ENCODE data around the gene TBC1D22A.
A peak's percentile ranks its signal among the peaks of the same experiment; 100 is the strongest.
"Not testable (repeated sequence)": the region's sequence is repeated elsewhere in the genome, so short reads cannot be mapped to it uniquely, and the experiment has no call there.

Gene TBC1D22A

DNA sequence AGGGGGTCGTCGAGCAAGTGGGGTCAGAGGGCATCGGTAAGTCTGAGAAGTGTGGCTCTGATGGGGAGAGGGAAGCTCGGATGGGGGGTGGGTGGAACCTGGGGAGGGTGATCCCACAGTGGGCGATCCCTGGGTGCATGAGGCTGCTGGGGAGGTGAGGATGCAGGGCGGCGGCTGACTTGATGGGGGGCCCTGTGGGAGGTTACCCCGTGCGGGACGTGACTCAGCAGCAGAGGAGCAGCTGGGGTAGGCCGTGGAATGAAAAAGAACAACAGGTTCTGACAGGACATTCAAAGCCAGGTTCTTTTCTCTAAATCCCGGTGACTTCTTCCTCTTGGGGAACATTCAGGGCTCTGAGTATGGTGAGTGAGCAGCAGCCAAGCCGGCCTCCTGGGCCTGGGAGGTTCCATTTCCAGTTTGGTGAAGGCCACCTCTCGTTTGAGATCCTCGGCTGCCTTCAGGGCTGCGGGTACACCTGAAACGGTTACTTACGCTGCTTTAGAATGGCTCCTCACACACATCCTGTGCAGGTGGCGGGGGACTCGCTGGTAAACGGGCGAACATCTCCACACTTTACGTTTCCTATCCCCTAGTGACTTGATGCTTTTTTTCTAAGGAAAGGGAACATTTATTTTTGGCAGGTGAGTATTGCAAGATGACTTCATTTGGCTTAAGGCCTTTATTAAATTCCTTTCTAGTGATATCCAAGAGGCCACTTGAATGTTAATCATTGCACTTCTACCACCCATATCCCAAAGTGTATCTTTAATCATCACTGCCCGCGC, 278.2 kb downstream of the TBC1D22A start:
- no peak for DNase-seq

DNA sequence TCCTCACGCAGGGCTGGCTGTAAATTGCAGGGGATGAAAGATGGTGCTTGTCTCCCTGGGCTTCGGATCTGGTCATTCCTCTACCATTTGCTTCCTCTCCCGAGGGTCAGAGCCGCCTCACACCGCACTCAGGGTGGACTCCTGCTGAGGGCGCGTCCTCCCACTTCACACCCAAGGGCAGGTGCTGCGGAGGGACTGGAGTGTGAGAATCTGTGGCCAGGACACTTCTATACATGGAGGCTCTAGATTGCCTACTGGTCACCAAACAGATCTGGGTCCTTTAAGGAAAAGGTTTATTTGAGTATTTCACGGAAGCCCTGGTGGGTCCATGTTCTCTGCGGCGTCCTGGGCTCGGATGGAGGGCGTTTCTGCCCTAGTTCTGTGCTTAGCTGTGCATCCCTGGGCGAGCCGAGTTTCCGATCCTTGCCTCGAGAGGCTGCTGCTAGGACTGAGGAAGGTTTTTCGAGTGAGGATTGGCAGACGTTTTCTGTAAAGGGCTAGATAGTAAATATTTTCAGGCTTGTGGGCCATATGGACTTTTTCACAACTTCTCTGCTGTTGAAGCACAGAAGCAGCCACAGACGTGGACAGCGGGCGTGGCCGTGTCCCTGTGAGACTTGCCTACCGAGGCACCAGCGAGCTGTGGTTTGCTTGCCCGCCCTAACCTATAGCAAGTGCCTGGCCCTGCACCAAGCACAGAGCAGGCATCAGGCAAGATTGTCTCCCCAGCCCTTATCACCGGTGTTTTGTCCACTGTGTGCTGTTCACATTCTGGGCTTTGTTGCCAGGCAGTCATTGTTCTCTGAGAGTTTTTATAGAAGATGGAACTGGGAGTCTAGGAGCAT, 279.0 kb downstream of the TBC1D22A start:
- DNase-seq, result no peak

DNA sequence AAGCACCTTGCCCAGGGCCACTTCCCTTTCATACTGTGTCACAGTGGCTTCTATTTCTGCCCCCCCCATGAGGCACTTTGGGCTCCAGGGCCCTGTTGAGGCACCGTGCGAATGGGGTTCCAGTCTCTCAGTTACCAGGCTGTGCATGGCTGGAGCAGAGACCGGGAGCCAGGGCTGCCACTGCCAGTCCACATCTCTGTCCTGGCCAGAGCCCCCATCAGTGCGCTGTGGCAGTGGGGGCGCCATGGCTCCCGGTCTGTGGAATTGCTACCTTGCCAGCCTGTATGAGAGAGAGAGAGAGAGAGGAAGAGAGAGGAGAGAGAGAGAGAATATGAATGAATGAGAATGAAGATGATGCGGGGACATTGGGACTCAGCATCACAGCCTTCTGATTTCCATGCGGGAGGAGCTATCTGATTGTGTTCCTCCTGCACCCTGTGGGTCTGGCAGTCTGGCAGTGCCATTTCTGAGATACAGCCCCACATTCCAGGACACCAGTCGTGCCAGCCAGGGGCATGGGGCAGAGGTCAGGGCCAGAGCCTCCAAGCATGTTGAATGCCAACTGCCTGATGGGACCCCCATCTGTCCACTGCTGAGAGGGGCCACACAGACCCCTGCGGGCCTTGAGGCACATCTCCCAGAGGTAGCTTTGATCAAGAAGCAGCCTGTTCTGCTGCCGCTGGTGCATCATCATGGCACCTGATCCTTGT, 279.8 kb downstream of the TBC1D22A start:
- no peak for DNase-seq

DNA sequence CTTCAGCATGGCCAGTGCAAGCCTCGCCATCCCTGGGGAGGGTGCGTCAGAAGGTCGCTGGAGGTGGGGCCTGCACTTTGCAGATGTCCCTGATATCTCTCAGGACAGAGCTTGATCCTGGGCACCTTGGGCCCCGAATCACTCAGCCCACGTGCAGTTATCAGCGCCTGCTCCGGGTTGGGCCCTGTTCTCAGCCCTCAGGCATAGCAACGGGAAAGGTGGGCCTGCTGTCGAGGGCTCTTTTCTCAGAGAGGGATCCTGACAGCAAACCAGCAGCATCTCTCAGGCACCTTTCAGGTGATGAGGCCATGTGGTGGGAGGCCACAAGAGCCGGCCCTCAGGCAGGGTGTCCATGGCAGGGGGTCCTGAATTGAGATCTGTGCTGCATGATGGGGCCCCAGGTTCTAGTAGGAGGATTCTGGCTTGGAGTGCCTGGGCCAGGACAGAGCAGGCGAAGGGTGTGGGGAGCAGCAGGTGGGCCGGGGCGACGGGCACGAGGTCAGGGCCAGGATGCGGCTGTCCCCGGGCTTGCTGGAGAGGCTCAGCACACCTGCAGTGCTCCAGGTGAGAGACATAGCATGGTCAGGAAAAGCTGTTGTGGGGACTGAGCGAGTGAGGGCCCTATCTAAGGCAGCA, 280.5 kb downstream of the TBC1D22A start:
- DNase-seq, result no peak

DNA sequence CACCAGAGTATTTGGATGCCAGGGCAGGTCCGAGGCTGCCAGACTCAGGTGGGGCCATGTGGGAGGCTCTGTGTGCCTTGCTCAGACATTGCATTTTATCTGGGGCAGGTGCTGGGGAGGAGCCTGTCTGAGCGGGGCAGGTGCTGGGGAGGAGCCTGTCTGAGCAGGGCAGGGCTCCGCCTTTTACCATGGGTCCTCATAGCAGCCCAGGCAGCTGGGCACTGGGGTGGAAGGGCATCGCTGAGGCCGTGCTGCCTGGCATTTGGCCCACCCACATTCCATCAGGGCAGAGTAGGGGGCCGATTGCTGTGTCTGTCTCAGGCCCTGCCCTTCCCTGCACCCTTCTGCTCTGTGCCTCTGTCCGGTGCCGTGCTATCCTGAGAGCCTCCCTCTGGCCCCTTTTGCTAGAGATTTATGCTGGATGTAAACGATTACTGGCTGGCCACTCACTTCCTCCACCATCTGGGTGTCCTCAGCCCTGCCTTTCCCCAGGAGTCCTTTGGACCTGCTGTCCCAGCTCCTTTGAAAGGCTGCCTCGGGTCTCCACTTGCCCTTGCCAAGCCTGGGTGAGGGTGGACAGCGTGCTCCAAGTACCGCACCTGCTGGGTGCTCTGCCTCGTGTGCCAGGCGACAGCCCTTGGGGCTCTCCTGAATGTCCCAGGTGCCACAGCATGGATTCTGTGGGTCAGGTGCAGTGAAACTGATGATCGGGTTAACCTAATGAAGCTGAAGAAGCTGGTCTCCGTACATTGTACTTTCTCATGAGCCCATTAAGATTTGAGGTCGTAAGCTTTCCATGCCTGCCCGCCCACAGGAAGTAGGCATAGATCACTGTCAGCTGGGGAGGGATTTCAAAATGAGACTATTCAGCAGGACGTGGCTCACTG, 281.6 kb downstream of the TBC1D22A start:
- DNase-seq, result peak; percentile 86

DNA sequence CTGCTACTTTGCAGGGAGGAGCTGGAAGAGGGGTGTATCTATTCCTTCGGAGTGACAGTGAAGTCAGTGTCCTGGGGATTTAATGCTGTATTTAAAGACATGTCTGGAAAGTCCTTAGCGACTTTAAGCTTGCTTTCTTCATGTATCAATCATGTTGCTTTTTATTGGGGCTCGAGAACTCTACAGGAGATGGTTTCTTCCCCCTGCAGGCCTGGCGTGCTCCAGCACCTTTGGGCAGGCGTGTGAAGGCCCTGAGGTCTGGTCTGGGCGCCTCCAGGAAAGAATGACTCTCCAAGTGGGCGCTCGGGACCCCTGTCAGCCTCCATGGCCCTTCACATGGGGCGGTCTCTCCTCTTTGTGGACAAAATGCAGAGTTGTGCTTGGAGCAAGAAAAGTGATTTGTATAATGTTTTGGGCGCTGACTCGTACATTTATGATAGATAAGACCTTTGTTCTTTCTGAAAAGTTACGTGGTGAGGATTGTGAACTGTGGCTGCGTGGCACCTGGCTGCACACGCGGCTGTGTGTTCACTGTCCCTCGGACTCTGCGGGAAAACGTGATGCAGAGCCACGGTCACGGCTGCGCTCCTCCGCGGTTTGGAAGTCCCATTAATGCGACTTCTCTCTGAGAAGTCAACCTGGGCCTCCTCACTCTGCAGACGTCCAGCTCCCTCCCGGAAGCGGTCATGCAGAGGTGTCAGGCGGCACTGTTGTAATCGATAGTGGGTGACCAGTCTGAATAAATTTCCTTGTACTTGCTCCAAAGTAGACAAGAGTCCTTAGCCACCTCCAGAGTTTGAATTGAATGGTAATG, 282.5 kb downstream of the TBC1D22A start:
- no peak for DNase-seq

DNA sequence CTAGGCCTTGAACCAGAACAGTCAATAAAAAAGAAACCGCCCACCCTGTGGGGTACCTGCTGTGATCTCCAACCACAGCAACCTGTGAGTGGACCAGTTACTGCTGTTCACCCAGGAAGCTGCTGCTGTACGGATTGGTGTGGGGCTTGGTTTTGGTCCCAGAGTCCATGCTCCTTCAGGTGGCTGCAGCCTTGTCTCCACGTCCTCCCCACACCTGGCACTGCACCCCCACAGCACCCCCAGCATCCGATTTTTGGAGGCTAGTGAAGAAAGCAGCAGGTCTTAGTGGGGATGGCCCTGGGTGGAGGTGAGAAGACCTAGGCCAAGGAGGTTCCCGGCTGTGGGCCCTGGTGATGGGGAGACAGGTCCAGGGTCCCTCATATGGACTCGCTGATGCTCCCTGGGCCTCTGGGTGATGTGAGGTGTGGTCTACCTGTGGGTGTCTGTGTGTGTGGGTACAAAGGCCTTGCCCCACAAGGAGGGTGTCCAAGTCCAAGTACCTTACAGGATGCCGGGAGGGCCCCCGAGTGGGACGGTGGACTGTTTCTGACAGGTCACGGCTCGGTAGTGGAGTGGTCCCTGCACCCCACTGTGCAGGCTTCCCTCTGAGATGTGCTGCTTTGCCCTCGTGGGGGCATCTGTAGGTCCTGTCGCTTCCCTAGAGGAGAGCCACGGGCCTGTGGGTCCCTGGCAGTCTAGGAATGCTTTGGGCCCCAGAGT, 283.4 kb downstream of the TBC1D22A start:
- DNase-seq, result no peak

DNA sequence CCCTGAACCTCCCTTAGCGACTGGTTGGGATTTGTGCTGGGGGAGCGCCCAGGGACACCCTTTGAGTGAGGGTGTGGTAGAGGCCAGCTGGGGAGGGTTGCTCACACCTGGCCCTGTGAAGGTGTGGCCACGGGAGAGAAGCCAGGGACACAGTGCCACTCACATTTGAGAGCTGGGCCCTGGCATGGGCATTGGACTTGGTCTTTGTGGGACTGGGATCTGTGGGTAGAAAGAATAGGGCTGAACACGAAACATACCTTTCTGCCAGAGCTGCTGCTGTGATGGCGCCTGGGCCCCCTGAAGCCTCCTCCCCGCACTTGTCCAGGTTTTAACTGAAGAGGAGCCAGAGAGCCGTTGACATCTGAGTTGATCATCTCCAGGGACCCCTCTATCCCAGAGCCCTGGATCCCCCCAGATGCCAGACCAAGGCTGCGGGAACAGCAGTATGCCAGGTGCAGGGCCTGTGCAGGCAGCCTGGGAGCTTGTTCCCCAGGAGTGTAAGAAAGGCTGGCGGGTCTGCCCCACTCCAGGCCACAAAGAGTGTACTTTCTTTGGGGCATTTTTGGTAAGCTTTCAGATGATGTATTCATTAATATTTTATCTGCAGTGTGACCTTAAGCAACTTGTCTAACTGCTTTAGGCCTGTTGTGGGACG, 284.1 kb downstream of the TBC1D22A start:
- DNase-seq, result peak; percentile 40

DNA sequence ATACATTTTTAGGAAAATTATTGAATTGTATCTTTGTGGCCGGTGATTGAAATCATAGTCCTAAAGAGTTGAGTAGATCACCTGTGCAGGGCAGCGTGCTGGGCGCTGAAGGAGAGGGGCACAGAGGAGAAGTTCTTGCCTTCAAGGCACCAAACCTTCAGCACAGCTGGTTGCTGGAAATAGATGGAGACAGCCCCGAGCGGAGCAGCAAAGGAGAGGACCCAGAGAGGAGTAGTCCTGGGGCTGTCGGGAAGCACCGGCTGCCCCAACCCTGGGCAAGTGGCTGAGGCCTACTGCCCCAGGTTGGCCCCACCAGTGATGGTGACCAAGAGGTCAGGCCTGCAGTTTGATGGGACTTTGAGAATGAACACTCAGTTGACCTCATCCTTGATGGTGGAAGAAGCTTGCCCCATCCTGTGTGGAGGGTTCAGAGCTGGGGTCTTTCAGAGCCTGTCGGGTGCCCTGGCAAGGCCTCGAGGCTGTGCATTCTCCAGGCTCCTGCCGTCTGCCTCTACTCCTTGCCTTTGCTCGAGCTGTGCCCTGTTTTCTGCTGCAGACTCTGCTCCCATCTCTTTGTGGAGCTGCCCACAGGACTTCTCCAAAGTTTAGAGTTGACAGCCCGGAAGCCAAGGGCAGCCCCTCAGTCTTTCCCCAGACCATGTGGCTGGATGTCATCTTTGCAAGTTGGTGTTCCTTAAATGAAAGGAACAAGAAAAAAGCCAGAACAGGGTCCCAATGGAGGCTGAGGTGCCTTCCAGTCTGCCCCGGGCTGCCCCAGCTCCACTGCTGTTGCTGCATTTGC, 285.1 kb downstream of the TBC1D22A start:
- no peak for DNase-seq

DNA sequence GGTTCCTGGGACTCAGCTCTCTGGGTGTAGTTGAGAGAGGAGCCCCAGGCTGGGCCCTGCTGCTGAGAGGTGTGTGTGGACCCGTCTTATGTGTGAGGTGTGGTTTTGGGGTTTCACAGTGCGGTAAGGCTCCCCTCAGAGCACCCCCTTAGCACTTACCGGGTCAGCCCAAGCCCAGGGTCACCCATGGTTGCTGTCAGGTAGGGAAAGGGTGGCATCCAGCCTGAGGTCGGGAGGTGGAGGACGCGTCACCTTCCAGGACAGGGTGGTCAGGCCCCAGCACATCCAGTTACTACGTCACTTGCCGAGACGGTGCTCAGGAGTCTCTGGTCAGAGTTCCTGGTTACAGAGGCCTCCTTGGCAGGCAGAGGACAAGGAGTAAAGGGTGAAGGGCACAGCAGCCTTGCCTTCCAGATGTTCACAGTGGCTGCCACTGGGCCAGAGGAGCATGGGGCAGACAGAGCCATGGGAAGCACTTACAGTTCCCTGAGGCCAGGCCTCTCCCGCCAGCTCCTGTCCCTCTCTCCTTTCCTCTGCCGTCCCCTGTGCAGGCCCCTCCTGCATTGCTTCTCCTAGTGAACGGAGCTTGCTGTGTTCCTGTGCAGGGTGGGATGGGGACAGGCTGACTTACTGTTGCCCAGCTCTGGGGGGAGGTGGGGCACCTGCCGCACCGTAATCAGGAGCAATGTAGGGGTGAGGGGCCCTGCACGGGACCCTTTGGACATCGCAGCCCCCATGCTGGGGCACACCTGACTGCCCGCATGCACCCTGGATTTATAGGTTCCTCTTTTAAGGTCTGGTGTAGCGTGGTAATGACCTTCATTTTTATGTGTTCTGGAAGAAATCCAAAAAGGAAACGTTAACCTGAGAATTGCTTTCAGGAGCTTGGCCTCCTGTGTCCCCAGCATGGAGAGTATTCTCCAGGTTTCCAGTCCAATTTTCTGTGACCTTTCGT, 285.9 kb downstream of the TBC1D22A start:
- no peak for DNase-seq

DNA sequence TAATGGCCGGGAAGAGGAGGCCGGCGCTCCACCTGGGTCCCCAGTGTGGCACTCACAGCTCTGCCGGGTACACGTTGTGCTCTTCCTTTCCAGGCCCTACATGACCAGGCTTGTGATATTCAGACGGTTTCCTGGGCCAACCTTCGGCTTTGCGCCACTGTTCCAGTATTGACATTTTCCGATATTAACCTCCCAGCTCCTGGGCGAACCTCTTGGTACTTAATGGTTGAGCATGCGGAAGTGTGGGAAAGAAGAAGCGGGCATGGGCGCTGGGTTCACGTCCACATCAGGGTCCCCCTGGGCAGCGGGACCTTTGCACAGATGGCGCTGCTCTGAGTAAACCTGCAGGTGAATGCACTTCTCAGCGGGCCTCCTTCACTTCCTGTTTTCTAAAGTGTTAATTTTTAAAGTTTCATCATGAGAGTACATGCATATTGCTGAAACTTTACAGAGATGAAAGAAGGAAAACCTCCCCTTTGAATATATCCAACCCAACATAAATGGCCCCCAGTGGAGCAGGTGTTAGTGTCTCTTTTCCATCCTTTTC, 286.7 kb downstream of the TBC1D22A start:
- no peak for DNase-seq

DNA sequence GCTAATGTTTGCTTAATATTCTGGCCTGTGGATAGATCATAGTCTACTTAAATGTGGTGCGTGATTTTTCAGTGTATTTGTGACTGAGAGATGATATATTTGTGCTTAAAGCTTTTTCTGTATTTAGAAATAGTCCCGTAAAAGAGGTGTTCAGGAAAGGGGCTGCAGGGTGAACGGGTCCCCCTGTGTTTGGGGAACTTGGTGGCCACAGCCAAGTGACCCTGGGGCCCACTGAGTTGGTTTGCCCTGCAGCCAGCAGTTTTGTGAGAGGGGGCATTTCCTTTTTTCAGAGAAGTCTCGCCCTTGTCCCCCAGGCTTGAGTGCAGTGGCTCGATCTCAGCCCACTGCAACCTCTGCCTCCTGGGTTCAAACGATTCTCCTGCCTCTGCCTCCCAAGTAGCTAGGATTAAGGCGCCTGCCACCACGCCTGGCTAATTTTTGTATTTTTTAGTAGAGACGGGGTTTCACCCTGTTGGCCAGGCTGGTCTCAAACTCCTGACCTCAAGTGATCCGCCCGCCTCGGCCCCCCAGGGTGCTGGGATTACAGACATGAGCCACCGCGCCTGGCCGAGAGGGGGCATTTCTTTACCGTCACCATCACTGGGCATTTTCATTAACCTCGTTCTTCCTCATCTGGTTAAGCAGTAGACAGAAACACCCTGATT, 287.4 kb downstream of the TBC1D22A start:
- not testable (repeated sequence) for DNase-seq

DNA sequence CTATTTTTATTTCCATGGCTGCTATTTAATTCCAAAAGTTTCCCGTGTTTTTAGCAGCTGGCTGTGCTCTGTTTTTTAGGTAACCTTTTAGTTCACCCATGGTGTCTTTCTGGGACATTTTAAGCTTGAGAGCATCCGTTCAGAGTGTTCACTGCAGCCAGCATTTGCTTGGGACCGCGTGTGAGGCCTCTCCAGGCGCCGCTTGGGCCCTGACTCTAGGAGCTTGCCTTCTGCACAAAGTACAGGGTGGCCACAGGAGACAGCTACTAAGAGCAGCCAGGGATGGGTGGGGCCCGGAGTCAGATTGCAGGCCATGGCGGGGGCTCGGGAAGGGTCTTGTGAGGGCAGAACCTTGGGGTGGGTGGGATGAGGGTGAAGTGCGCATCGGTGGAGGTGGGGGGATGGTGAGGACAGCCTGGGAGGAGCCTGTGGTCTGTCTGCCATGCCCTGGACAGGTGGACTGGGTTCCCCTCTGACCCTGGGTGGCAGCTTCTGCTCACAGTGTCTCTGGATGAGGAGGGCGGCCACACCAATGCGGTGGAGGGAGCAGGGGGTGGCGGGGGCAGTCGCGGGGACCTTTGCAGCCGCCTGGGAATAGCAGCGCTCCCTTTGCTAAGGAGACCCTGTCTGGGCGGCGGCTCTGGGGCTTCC, 288.1 kb downstream of the TBC1D22A start:
- no peak for DNase-seq

DNA sequence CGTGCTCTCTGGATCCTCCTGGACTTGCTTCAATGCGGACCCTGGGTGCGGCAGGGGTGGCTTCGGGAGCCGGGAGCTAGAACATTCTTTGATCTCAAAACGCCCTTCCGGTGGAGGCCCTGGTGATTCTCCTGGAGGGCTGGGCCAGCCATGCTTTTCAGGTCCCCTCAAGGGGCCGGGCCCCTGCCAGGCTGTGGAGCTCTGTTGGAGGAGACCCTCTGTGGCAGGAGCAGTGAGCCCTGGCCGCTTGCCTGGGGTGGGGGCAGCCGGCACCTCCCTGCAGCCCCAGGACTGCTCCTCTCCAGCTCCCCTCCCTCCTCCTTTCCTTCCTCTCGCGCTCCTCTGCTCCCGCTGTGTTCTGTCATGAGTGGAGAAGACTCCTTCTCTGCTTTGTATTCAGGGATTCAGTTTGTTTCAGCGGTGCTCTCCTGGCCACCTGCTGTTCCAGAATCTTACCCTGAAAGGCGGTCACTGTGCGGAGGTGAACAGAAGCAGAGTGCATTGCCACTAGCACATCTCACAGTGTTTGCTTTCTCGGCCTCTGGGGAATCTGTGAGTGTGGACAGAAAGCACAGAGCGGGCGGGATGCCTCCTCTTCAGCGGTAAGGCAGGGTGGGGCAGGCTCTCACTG, 289.1 kb downstream of the TBC1D22A start:
- DNase-seq, result peak; percentile 30

DNA sequence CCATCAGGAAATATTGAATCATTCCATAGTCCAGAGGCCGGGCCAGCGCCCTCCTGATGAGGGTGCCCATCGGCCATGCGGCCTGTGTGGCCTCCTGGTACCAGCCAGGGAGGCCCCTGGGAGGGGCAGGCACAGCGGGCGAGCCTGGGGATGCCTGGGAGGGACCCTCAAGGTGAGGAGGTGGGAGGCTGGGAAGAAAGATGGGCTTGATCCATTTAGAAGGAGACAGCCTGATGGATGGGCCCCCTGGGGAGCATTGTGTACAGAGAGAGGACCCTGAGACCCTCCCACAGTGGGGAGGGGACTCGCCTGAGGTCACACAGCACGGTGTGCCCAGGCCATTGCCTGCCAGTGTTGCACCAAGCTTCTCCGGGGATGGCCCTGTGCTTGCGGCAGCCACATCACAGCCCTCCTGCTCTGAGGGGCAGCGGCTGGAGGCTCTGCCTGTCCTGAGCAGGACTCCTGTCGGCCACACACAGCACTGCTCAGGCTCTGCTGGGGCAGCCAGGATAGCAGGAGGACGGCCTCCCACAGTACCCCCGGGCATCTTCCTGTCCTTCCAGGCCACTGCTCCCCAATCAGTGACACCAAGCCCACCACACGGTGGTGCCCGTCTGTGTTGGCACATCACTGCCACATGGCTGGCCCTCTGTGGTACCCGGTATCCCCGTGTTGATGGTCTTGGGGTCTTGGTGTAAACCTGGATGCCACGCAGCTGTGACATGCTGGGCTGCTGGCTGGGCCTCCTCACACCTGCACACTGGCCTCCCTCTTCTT, 290.0 kb downstream of the TBC1D22A start:
- DNase-seq, result no peak
